Body of pancreas (tissue), 4 donors: Measurements from ENCODE around the gene PALM.

Experiments used
- POLR2A ChIP-seq, 3 donors: fragments of 450-650 bp; IDR thresholded peaks; one replicate each; pipeline ENCODE4 v1.6.1; 2016; ENCODE audit warnings: antibody characterized with exemption in 3 of 3, mild to moderate bottlenecking in 2 of 3
- TF ChIP-seq, protein P1 (sequence below), 7 experiments: fragments of 450-650 bp in 4 of 7; fragments of 200-600 bp in 3 of 7; sonication (generic) in 3 of 7; IDR thresholded peaks; one replicate each; pipeline ENCODE4 v1.5.1; 2016 to 2019; ENCODE audit warnings: antibody characterized with exemption in 7 of 7

DNA sequence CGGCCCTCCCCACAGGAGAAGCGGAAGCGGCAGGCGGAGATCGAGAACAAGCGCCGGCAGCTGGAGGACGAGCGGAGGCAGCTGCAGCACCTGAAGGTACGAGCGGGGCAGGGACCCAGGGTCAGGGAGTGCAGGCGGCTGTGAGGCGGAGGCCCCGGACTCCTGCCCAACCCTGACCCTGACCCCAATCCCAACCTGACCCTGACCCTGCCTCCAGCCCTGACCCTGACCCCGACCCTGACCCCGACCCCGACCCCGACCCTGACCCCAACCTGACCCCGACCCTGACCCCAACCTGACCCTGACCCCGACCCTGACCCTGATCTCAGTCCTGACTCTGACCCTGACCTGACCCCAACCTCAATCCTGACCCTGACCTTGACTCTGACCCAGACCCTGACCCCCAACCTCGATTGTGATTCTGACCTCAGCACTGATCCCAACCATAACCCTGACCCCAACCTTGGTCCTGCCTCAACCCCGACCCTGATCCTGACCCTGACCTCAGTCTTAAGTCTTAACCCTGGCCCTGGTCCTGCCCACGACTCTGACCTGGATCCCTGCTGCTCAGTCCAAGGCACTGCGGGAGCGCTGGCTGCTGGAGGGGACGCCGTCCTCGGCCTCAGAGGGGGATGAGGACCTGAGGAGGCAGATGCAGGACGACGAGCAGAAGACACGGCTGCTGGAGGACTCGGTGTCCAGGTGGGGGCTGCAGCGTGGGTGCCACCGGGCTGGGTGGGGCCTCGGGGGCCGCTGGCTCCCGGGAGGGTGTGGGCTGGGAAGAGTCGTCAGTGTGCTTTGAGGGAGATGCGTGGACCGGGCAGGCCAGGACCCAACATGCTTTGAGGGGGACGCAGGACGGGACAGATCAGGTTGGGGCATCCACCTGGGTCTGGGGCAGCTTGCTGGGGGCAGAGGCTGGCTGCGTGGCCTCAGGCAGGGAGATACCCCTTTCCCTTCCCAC, 18.5 kb downstream of the PALM start:
- TF ChIP-seq POLR2A (IDR thresholded peaks at IDR 0.05), result no peak
- TF ChIP-seq, protein P1, sequence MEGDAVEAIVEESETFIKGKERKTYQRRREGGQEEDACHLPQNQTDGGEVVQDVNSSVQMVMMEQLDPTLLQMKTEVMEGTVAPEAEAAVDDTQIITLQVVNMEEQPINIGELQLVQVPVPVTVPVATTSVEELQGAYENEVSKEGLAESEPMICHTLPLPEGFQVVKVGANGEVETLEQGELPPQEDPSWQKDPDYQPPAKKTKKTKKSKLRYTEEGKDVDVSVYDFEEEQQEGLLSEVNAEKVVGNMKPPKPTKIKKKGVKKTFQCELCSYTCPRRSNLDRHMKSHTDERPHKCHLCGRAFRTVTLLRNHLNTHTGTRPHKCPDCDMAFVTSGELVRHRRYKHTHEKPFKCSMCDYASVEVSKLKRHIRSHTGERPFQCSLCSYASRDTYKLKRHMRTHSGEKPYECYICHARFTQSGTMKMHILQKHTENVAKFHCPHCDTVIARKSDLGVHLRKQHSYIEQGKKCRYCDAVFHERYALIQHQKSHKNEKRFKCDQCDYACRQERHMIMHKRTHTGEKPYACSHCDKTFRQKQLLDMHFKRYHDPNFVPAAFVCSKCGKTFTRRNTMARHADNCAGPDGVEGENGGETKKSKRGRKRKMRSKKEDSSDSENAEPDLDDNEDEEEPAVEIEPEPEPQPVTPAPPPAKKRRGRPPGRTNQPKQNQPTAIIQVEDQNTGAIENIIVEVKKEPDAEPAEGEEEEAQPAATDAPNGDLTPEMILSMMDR (IDR thresholded peaks at IDR 0.05), result no peak
